HCT116 (cell line): ENCODE data around the gene LOXHD1.

Experiments used
- CTCF ChIP-seq, 3 experiments: fragments of 200-600 bp in 1 of 3; sonication (generic) in 1 of 3; IDR thresholded peaks in 2 of 3; conservative IDR thresholded peaks in 1 of 3; 2 replicates each; pipeline ENCODE4 v1.5.1; 2012 to 2017; ENCODE audit warnings: low read depth in 2 of 3, low read length in 2 of 3, antibody characterized with exemption in 1 of 3, borderline replicate concordance in 1 of 3, control low read depth in 1 of 3, mild to moderate bottlenecking in 1 of 3, mixed read lengths in 1 of 3, mixed run types in 1 of 3, moderate library complexity in 1 of 3; ENCODE audit not compliant: insufficient read depth in 1 of 3
- EGR1 ChIP-seq: IDR thresholded peaks from 2 replicates; pipeline ENCODE4 v1.6.1; 2012; ENCODE audit warnings: low read depth
- EZH2 ChIP-seq: fragments of 200-600 bp; sonication (generic); IDR thresholded peaks from 2 replicates; pipeline ENCODE4 v1.6.1; 2017; ENCODE audit warnings: antibody characterized with exemption, mixed run types
- FOSL1 ChIP-seq: IDR thresholded peaks from 2 replicates; pipeline ENCODE4 v1.6.1; 2012; ENCODE audit warnings: low read depth
- JUND ChIP-seq: IDR thresholded peaks from 2 replicates; pipeline ENCODE4 v1.6.1; 2012
- POLR2A ChIP-seq: IDR thresholded peaks from 2 replicates; pipeline ENCODE4 v1.7.0; 2011; ENCODE audit warnings: borderline replicate concordance; ENCODE audit not compliant: insufficient read depth, insufficient read length; ENCODE audit errors: extremely low read depth
- POLR2AphosphoS5 ChIP-seq: IDR thresholded peaks from 2 replicates; pipeline ENCODE4 v1.6.1; 2011; ENCODE audit warnings: mild to moderate bottlenecking, low read depth, low read length, moderate library complexity
- RAD21 ChIP-seq: IDR thresholded peaks from 2 replicates; pipeline ENCODE4 v1.6.1; 2012; ENCODE audit warnings: low read depth, mild to moderate bottlenecking
- REST ChIP-seq: IDR thresholded peaks from 2 replicates; pipeline ENCODE4 v1.6.1; 2012; ENCODE audit warnings: low read depth
- SIN3A ChIP-seq: IDR thresholded peaks from 2 replicates; pipeline ENCODE4 v1.6.1; 2012; ENCODE audit warnings: low read depth
- SP1 ChIP-seq: IDR thresholded peaks from 2 replicates; pipeline ENCODE4 v1.6.1; 2012; ENCODE audit warnings: low read depth
- SRF ChIP-seq: IDR thresholded peaks from 2 replicates; pipeline ENCODE4 v1.6.1; 2012; ENCODE audit warnings: low read depth
- TCF7L2 ChIP-seq: IDR thresholded peaks from 2 replicates; pipeline ENCODE4 v1.7.0; 2011; ENCODE audit warnings: borderline replicate concordance, inconsistent platforms; ENCODE audit not compliant: insufficient read depth, insufficient read length; ENCODE audit errors: extremely low read depth
- ZNF274 ChIP-seq: fragments of 200-500 bp; sonication (Bioruptor generic); IDR thresholded peaks from 2 replicates; pipeline ENCODE4 v1.6.1; 2014; ENCODE audit warnings: mild to moderate bottlenecking, low read depth, low read length, inconsistent platforms

GRCh38 chr18:46428368-46428767, 228.7 kb downstream of the LOXHD1 start:
- TF ChIP-seq EGR1 (no peak), POLR2AphosphoS5 (no peak), CTCF (IDR thresholded peaks at IDR 0.05 in 2 of 3, conservative IDR thresholded peaks at IDR 0.05 in 1 of 3; ENCODE audit: borderline replicate concordance in 1 of 3, insufficient read depth in 1 of 3, low read depth in 2 of 3, low read length in 2 of 3) (no peak), FOSL1 (no peak), EZH2 (no peak), POLR2A (no peak), TCF7L2 (no peak), ZNF274 (no peak), JUND (no peak), SIN3A (no peak), SP1 (no peak), REST (no peak), RAD21 (no peak), SRF (no peak)
